SK-N-SH (cell line): ENCODE data around the gene MTUS2. TPM values are rescaled to one million over a fixed set of nuclear protein-coding genes. Genes with fewer than 3 reads are reported as not detected.

Experiments
- CTCF ChIA-PET: fragments of 300-600, 350-600 bp; formaldehyde crosslinking; extraction: SDS; loops from one replicate; lab custom pipeline; 2021; lab: Yijun Ruan, JAX
- POLR2A ChIA-PET: fragments of 350-600 bp; sonication (Branson Sonifier 250); formaldehyde crosslinking; extraction: SDS; loops from one replicate; lab custom pipeline; 2020; ENCODE audit warnings: antibody characterized with exemption, inconsistent platforms; lab: Yijun Ruan, JAX
- DNase-seq: peaks from one replicate; pipeline ENCODE4 v3.0.0; 2012
- H2AFZ ChIP-seq: fragments of 200-600 bp; sonication (generic); 2 replicates; pipeline ENCODE4 v1.8.1; 2016; ENCODE audit warnings: antibody characterized with exemption, mild to moderate bottlenecking, low read depth
- H3F3A ChIP-seq: fragments of 200-600 bp; sonication (generic); replicated peaks from 2 replicates; pipeline ENCODE3; 2016; ENCODE audit warnings: antibody characterized with exemption, mild to moderate bottlenecking; ENCODE audit not compliant: insufficient read depth
- H3K27ac ChIP-seq, 2 experiments: fragments of 200-500 bp in 1 of 2; fragments of 200-600 bp in 1 of 2; sonication (Bioruptor generic) in 1 of 2; sonication (generic), shearing (Covaris generic) in 1 of 2; 2 replicates each; pipeline versions ENCODE4 v1.5.1 to v1.6.1; 2014 to 2016; ENCODE audit warnings: low read depth in 2 of 2, inconsistent platforms in 1 of 2, low read length in 1 of 2, mild to moderate bottlenecking in 1 of 2, mixed read lengths in 1 of 2
- H3K27me3 ChIP-seq: fragments of 200-600 bp; sonication (generic), shearing (Covaris generic); 2 replicates; pipeline ENCODE4 v1.6.1; 2016; ENCODE audit warnings: mixed run types; ENCODE audit not compliant: insufficient read depth
- H3K36me3 ChIP-seq, 2 experiments: fragments of 200-500 bp in 1 of 2; fragments of 200-600 bp in 1 of 2; sonication (Bioruptor generic) in 1 of 2; sonication (generic) in 1 of 2; replicated peaks in 1 of 2; 2 replicates each; pipeline versions ENCODE3 to v1.5.1; 2014 to 2016; ENCODE audit warnings: low read length in 1 of 2, mild to moderate bottlenecking in 1 of 2; ENCODE audit not compliant: insufficient read depth in 2 of 2, control insufficient read depth in 1 of 2
- H3K4me1 ChIP-seq, 2 experiments: fragments of 200-500 bp in 1 of 2; fragments of 200-600 bp in 1 of 2; sonication (Bioruptor generic) in 1 of 2; sonication (generic), shearing (Covaris generic) in 1 of 2; 2 replicates each; pipeline versions ENCODE4 v1.5.1 to v1.6.1; 2014 to 2016; ENCODE audit warnings: low read depth in 1 of 2, low read length in 1 of 2, mixed run types in 1 of 2; ENCODE audit not compliant: insufficient read depth in 2 of 2, control insufficient read depth in 1 of 2
- H3K4me2 ChIP-seq: fragments of 200-600 bp; sonication (generic), shearing (Covaris generic); 2 replicates; pipeline ENCODE4 v1.6.1; 2017; ENCODE audit warnings: mixed run types
- H3K4me3 ChIP-seq, 2 experiments: fragments of 200-500 bp in 1 of 2; fragments of 200-600 bp in 1 of 2; sonication (Bioruptor generic) in 1 of 2; sonication (generic), shearing (Covaris generic) in 1 of 2; 2 replicates each; pipeline versions ENCODE4 v1.5.1 to v1.8.1; 2014 to 2016; ENCODE audit warnings: low read depth in 2 of 2, inconsistent platforms in 1 of 2, low read length in 1 of 2, mild to moderate bottlenecking in 1 of 2, mixed read lengths in 1 of 2, moderate library complexity in 1 of 2
- H3K79me2 ChIP-seq: fragments of 200-600 bp; sonication (generic); 2 replicates; pipeline ENCODE4 v1.8.1; 2017; ENCODE audit warnings: mild to moderate bottlenecking; ENCODE audit not compliant: insufficient read depth
- H3K9ac ChIP-seq: fragments of 200-600 bp; sonication (generic); 2 replicates; pipeline ENCODE4 v1.6.1; 2017; ENCODE audit warnings: mixed run types
- H3K9me2 ChIP-seq: fragments of 200-600 bp; sonication (generic); 2 replicates; pipeline ENCODE4 v1.6.1; 2017; ENCODE audit warnings: mixed run types
- H3K9me3 ChIP-seq: fragments of 200-600 bp; sonication (generic); 2 replicates; pipeline ENCODE4 v1.6.1; 2017; ENCODE audit warnings: mixed run types, mild to moderate bottlenecking, moderate library complexity
- H4K20me1 ChIP-seq: fragments of 200-600 bp; sonication (generic); 2 replicates; pipeline ENCODE4 v1.6.1; 2017; ENCODE audit warnings: mild to moderate bottlenecking, mixed run types; ENCODE audit not compliant: insufficient read depth
- CHD2 ChIP-seq: fragments of 150-350 bp; IDR thresholded peaks from 2 replicates; pipeline ENCODE4 v1.6.1; 2018; ENCODE audit warnings: low read length; ENCODE audit not compliant: partially characterized antibody
- CTCF ChIP-seq: fragments of 200-600 bp; sonication (generic); IDR thresholded peaks from 2 replicates; pipeline ENCODE4 v1.6.1; 2017; ENCODE audit warnings: antibody characterized with exemption, mild to moderate bottlenecking, moderate library complexity
- ELF1 ChIP-seq: IDR thresholded peaks from 2 replicates; pipeline ENCODE4 v1.4.0; 2012
- EP300 ChIP-seq, 2 experiments: IDR thresholded peaks; 2 replicates each; pipeline versions ENCODE4 v1.4.0 to v1.6.1; 2012; ENCODE audit warnings: borderline replicate concordance in 1 of 2, low read depth in 1 of 2, low read length in 1 of 2
- EZH2phosphoT487 ChIP-seq: fragments of 200-600 bp; sonication (generic); IDR thresholded peaks from 2 replicates; pipeline ENCODE4 v1.6.1; 2017; ENCODE audit warnings: low read depth, mixed run types, mild to moderate bottlenecking, antibody characterized with exemption, moderate library complexity, borderline replicate concordance
- FOXJ3 ChIP-seq: sonication (generic); formaldehyde crosslinking; IDR thresholded peaks from 2 replicates; pipeline ENCODE4 v1.5.1; 2020; ENCODE audit warnings: mild to moderate bottlenecking, missing genetic modification reagents
- GABPA ChIP-seq: IDR thresholded peaks from 2 replicates; pipeline ENCODE4 v1.4.0; 2012; ENCODE audit warnings: low read depth, mild to moderate bottlenecking
- JUND ChIP-seq: IDR thresholded peaks from 2 replicates; pipeline ENCODE4 v1.4.0; 2012
- MAX ChIP-seq: IDR thresholded peaks from 2 replicates; pipeline ENCODE4 v1.4.0; 2012; ENCODE audit warnings: low read depth
- PBX3 ChIP-seq: IDR thresholded peaks from 2 replicates; pipeline ENCODE4; 2012
- POLR2AphosphoS5 ChIP-seq: IDR thresholded peaks from 2 replicates; pipeline ENCODE4 v1.6.1; 2012; ENCODE audit warnings: low read depth, low read length
- RCOR1 ChIP-seq: fragments of 150-350 bp; IDR thresholded peaks from 2 replicates; pipeline ENCODE4 v1.6.1; 2017; ENCODE audit warnings: antibody characterized with exemption, low read length
- SIN3A ChIP-seq: IDR thresholded peaks from 2 replicates; pipeline ENCODE4 v1.6.1; 2012; ENCODE audit warnings: low read depth, mild to moderate bottlenecking, low read length, moderate library complexity, borderline replicate concordance
- SMC3 ChIP-seq: IDR thresholded peaks from 2 replicates; pipeline ENCODE4 v1.6.1; 2012; ENCODE audit warnings: low read depth, low read length, improper control_type of control experiment
- TCF12 ChIP-seq: IDR thresholded peaks from 2 replicates; pipeline ENCODE4 v1.4.0; 2012
- USF1 ChIP-seq: IDR thresholded peaks from 2 replicates; pipeline ENCODE4 v1.4.0; 2012; ENCODE audit warnings: low read depth, borderline replicate concordance
- WGBS: methylation state at CpG from one replicate; pipeline ENCODE4 v1.1.6; 2017; ENCODE audit warnings: low lambda C conversion rate; 5-methylcytosine and 5-hydroxymethylcytosine counted together
- polyA plus RNA-seq, 3 experiments: library from polyadenylated mRNA; depleted of rRNA; stranded (reverse); fragments of >200 nt; gene quantifications; 2 replicates each; pipeline ENCODE4 v1.2.3, GENCODE V29; 2012
- TF ChIP-seq, protein P1 (sequence below): IDR thresholded peaks from 2 replicates; pipeline ENCODE4 v1.4.0; 2012; ENCODE audit warnings: low read depth, borderline replicate concordance

Gene MTUS2
- polyA plus RNA-seq, 1 of the 3 experiments (the other 2 are of a cell fraction) = 1.7 TPM

DNA sequence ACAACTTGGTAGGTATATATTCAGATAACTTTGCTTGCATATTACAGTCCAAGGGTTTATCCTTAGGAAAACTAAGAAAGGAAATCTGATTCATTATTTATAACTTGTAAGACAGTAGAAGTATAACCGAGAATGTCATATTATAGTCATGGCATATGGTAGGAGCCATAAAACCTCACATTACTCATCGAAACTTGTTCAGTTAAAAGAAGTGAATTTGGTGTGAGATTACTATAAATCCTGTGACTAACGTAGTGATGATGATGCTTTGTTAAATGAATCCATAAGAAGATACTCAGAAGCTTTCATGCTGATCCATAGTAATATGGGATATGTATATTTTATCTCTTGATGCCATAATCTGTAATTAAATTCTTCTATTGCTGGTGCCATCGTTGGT lies 57.3 kb downstream of the MTUS2 start:
- no peak overlapping the region for H3K27ac ChIP-seq
- H4K20me1 ChIP-seq = no peaks in the 10 kb centered on the region
- H3K9me2 ChIP-seq = no peaks in the 10 kb centered on the region
- CTCF ChIA-PET = no interaction called here
- H3K4me1 ChIP-seq = no peaks in the 10 kb centered on the region
- no peaks in the 10 kb centered on the region for H3K27me3 ChIP-seq
- no peak overlapping the region for H3K4me3 ChIP-seq
- H2AFZ ChIP-seq = no peak overlapping the region
- TF ChIP-seq CHD2 (no peak), TCF12 (no peak), JUND (no peak), GABPA (no peak), ELF1 (no peak), PBX3 (no peak), POLR2AphosphoS5 (no peak), USF1 (no peak), SMC3 (no peak), CTCF (no peak)
- TF ChIP-seq, protein P1, sequence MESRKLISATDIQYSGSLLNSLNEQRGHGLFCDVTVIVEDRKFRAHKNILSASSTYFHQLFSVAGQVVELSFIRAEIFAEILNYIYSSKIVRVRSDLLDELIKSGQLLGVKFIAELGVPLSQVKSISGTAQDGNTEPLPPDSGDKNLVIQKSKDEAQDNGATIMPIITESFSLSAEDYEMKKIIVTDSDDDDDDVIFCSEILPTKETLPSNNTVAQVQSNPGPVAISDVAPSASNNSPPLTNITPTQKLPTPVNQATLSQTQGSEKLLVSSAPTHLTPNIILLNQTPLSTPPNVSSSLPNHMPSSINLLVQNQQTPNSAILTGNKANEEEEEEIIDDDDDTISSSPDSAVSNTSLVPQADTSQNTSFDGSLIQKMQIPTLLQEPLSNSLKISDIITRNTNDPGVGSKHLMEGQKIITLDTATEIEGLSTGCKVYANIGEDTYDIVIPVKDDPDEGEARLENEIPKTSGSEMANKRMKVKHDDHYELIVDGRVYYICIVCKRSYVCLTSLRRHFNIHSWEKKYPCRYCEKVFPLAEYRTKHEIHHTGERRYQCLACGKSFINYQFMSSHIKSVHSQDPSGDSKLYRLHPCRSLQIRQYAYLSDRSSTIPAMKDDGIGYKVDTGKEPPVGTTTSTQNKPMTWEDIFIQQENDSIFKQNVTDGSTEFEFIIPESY = no peak
- no peak for DNase-seq
- no peaks in the 10 kb centered on the region for H3F3A ChIP-seq
- no peak overlapping the region for H3K9ac ChIP-seq
- H3K9me3 ChIP-seq = no peaks in the 10 kb centered on the region
- H3K79me2 ChIP-seq = no peaks in the 10 kb centered on the region
- no peak overlapping the region for H3K4me2 ChIP-seq
- H3K36me3 ChIP-seq = no peaks in the 10 kb centered on the region
- POLR2A ChIA-PET = no interaction called here
- WGBS = under 1% methylated on average over 4 of the region's 4 CpGs

GRCh38 chr13:28885181-28885580 lies 65.0 kb downstream of the MTUS2 start:
- CTCF ChIA-PET = no interaction called here
- POLR2A ChIA-PET = no interaction called here
- Histone ChIP-seq H3K79me2 (no peaks in the 10 kb centered on the region), H2AFZ (no peak overlapping the region), H3F3A (no peaks in the 10 kb centered on the region), H3K4me1 (no peaks in the 10 kb centered on the region), H3K9me2 (no peaks in the 10 kb centered on the region), H3K36me3 (no peaks in the 10 kb centered on the region), H3K4me3 (no peak overlapping the region), H3K27ac (no peak overlapping the region), H3K9me3 (no peaks in the 10 kb centered on the region), H3K4me2 (no peak overlapping the region), H3K27me3 (no peaks in the 10 kb centered on the region; the same call in 1 of the 2 replicates), H4K20me1 (no peaks in the 10 kb centered on the region), H3K9ac (no peak overlapping the region)
- 2% methylated on average over 4 of the region's 4 CpGs for WGBS
- DNase-seq = no peak
- TF ChIP-seq SIN3A (no peak), FOXJ3 (no peak), CHD2 (no peak), RCOR1 (no peak), EP300 (IDR thresholded peaks at IDR 0.05; ENCODE audit: borderline replicate concordance in 1 of 2, low read depth in 1 of 2, low read length in 1 of 2) (no peak), MAX (no peak), JUND (no peak), EZH2phosphoT487 (no peak)
